CD4-positive, alpha-beta memory T cell (primary cell): ENCODE data around the gene NAA38. TPM values are rescaled to one million over a fixed set of nuclear protein-coding genes. Genes with fewer than 3 reads are reported as not detected.

Source experiments
- CTCF ChIA-PET: fragments of 350-600 bp; sonication (Branson Sonifier 250); formaldehyde crosslinking; loops from one replicate; lab custom pipeline; 2021; ENCODE audit warnings: inconsistent platforms; ENCODE audit not compliant: partially characterized antibody; lab: Charles Lee
- POLR2A ChIA-PET: fragments of 350-600 bp; sonication (Branson Sonifier 250); formaldehyde crosslinking; loops from one replicate; lab custom pipeline; 2021; ENCODE audit not compliant: partially characterized antibody; lab: Charles Lee
- DNase-seq, 5 donors: peaks; one replicate each; pipeline versions ENCODE4 v3.0.0 to v3.0.0-alpha.2; 2020 to 2022; ENCODE audit warnings: mixed read lengths in 1 of 5
- H3K27ac ChIP-seq: one replicate; pipeline ENCODE4 v1.7.0; 2013; ENCODE audit warnings: low read depth, low read length
- H3K27me3 ChIP-seq: 2 replicates; pipeline ENCODE4 v1.7.0; 2013; ENCODE audit warnings: mild to moderate bottlenecking, low read length, moderate library complexity; ENCODE audit not compliant: insufficient read depth
- H3K36me3 ChIP-seq: 2 replicates; pipeline ENCODE4 v1.7.0; 2013; ENCODE audit warnings: mild to moderate bottlenecking, low read length, moderate library complexity; ENCODE audit not compliant: insufficient read depth
- H3K4me1 ChIP-seq: 2 replicates; pipeline ENCODE4 v1.7.0; 2013; ENCODE audit warnings: mild to moderate bottlenecking, low read length, moderate library complexity; ENCODE audit not compliant: insufficient read depth
- H3K4me3 ChIP-seq, 2 donors: one replicate each; pipeline ENCODE4 v1.7.0; 2013; ENCODE audit warnings: low read length in 2 of 2, mild to moderate bottlenecking in 1 of 2
- H3K9me3 ChIP-seq, 2 donors: one replicate each; pipeline ENCODE4 v1.7.0; 2013; ENCODE audit warnings: low read length in 2 of 2, control low read depth in 1 of 2; ENCODE audit not compliant: control insufficient read depth in 1 of 2
- H3K27ac Mint-ChIP-seq, 7 donors: one replicate each; pipeline ENCODE4 v1.8.0; 2020 to 2021; ENCODE audit warnings: mixed read lengths in 7 of 7, mild to moderate bottlenecking in 6 of 7, inconsistent platforms in 3 of 7, moderate library complexity in 3 of 7
- H3K27me3 Mint-ChIP-seq, 2 donors: one replicate each; pipeline ENCODE4 v1.8.0; 2020 to 2021; ENCODE audit warnings: mixed read lengths in 2 of 2
- H3K36me3 Mint-ChIP-seq, 2 donors: one replicate each; pipeline ENCODE4 v1.8.0; 2020 to 2021; ENCODE audit warnings: mixed read lengths in 2 of 2, inconsistent platforms in 1 of 2, mild to moderate bottlenecking in 1 of 2
- H3K4me1 Mint-ChIP-seq, 4 donors: one replicate each; pipeline ENCODE4 v1.8.0; 2020 to 2021; ENCODE audit warnings: mixed read lengths in 4 of 4, mild to moderate bottlenecking in 1 of 4
- H3K4me3 Mint-ChIP-seq, 8 donors: one replicate each; pipeline ENCODE4 v1.8.0; 2020 to 2021; ENCODE audit warnings: mixed read lengths in 8 of 8, mild to moderate bottlenecking in 7 of 8, moderate library complexity in 6 of 8, inconsistent platforms in 3 of 8
- H3K9me3 Mint-ChIP-seq, 8 donors: one replicate each; pipeline ENCODE4 v1.8.0; 2020 to 2021; ENCODE audit warnings: mixed read lengths in 8 of 8, mild to moderate bottlenecking in 5 of 8, inconsistent platforms in 3 of 8, moderate library complexity in 1 of 8
- intact Hi-C: fragments of 100-400 bp; cut with micrococcal nuclease; formaldehyde crosslinking; loops from one replicate; pipeline ENCODE4 v1.15.1; 2023
- polyA plus RNA-seq, 2 donors: library from polyadenylated mRNA; unstranded; fragments of 300-500 nt; fragmentation: Illumina TruSeq; gene quantifications; one replicate each; pipeline ENCODE4 v1.2.3, GENCODE V29; 2021
- total RNA-seq, 2 experiments: library from RNA; stranded (reverse); gene quantifications; one replicate each; pipeline ENCODE4 v1.2.3, GENCODE V29; 2021

The NAA38 gene
- total and polyA plus RNA-seq, 4 experiments from 2014 or later, result 23.1 to 149 (median 82.3) TPM

DNA sequence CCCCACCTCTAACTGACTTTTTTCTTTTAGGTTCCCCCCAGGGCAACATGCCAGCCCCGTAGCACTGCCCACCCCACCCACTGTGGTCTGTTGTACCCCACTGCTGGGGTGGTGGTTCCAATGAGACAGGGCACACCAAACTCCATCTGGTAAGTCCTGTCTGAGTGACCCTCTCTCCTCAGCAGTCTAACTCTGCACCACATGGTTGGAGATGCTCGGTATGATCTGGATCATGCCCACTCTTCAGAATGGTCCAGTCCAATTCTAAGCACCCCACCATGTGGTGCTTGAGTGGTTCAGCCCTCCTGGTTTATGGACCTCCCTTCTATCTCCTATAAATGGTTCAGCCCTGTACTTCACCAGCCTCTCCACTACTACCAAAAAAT lies 17.5 kb downstream of the NAA38 start:
- H3K4me1 Mint-ChIP-seq, result peaks cover 43 to 90% (median 60%) of the 10 kb centered on the region in 4 donors
- CTCF ChIA-PET, result interaction anchor here (1.3 to 1.4 kb wide), 2 partner anchors 11 to 17 kb away, joined by 3 to 6 read pairs; partner anchors contain the start of gene NAA38
- H3K36me3 ChIP-seq, result no peaks in the 10 kb centered on the region
- H3K27me3 Mint-ChIP-seq, result peaks cover 0 to 3% of the 10 kb centered on the region in 2 donors
- POLR2A ChIA-PET, result interaction anchor here (4.3 to 4.5 kb wide), 2 partner anchors 11 to 18 kb away, joined by 23 to 45 read pairs; partner anchors contain the start of genes CYB5D1, NAA38 and TMEM88
- H3K9me3 Mint-ChIP-seq, result peaks cover 0 to 3% (median 0%) of the 10 kb centered on the region in 8 donors
- peak in 2 of 5 donors; percentile 37 to 38 for DNase-seq
- H3K4me1 ChIP-seq, result peaks cover 56% of the 10 kb centered on the region
- no peaks in the 10 kb centered on the region for H3K9me3 ChIP-seq
- no peak overlapping the region for H3K4me3 ChIP-seq
- H3K36me3 Mint-ChIP-seq, result peaks cover 0 to 51% of the 10 kb centered on the region in 2 donors
- H3K4me3 Mint-ChIP-seq, result peak overlapping the region in 6 of 8 donors; percentile 17 to 90 (median 51)
- peak overlapping the region; percentile 99 to 100 (median 100) for H3K27ac Mint-ChIP-seq
- no peaks in the 10 kb centered on the region for H3K27me3 ChIP-seq
- intact Hi-C loops, result loop anchor here (5.0 to 10.0 kb wide), 3 partner anchors 153 to 605 kb away; partner anchors contain the start of genes CTC1, DVL2, PFAS and PHF23
- peak overlapping the region; percentile 99 for H3K27ac ChIP-seq

DNA sequence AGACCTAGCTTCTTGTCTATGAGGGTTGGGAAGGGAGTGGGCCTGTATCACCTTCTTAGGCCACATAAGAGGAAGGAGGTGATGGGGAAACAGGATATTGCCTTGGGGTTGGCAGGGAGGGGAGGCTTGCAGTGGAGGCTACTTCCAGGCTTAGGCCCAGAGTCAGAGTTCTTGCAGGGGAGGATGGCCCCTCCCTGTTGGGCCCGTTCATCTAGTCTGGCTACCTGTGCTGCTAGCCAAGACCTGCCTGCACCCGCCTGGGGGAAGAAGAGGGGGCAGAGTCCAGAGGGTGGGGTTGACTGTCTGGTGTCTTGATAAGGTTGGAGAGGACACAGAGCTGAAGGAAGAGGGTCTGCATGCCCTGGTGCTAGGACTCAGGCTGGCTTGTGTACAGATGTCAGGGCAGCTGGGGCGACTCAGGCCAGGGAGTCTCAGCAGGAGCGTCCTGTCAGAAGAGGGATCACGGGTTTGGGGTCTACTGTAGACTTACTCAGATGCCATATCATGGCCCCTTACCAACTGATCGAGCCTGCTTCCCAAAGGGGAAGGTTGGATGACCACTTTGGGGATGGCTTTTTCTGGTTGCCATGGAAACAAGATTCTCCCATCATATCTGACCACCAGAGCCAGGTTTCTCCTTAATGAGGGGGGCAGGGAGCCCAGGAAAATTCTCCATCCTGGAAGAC lies 18.0 kb downstream of the NAA38 start:
- Histone ChIP-seq H3K9me3 (no peaks in the 10 kb centered on the region), H3K27me3 (no peaks in the 10 kb centered on the region), H3K4me3 (no peak overlapping the region), H3K36me3 (no peaks in the 10 kb centered on the region), H3K4me1 (peaks cover 55% of the 10 kb centered on the region), H3K27ac (peak overlapping the region; percentile 99)
- H3K36me3 Mint-ChIP-seq, result peaks cover 0 to 51% of the 10 kb centered on the region in 2 donors
- CTCF ChIA-PET, result interaction anchor here (1.0 to 1.3 kb wide), 2 partner anchors 12 to 18 kb away, joined by 3 read pairs; partner anchors contain the start of gene NAA38
- intact Hi-C loops, result no loop called here
- POLR2A ChIA-PET, result interaction anchor here (9.0 kb wide), 1 partner anchor 8 kb away, joined by 238 read pairs; no protein-coding TSS in a partner anchor
- H3K27me3 Mint-ChIP-seq, result peaks cover 0 to 3% of the 10 kb centered on the region in 2 donors
- peak overlapping the region in 6 of 8 donors; percentile 37 to 90 (median 58) for H3K4me3 Mint-ChIP-seq
- DNase-seq, result peak in 1 of 5 donors; percentile 47
- H3K9me3 Mint-ChIP-seq, result peaks cover 0 to 3% (median 0%) of the 10 kb centered on the region in 8 donors
- peak overlapping the region; percentile 43 to 100 (median 100) for H3K27ac Mint-ChIP-seq
- H3K4me1 Mint-ChIP-seq, result peaks cover 43 to 94% (median 59%) of the 10 kb centered on the region in 4 donors

GRCh38 chr17:7838090-7839075 lies 19.0 kb downstream of the NAA38 start:
- peak overlapping the region; percentile 98 to 100 (median 100) for H3K27ac Mint-ChIP-seq
- H3K4me3 ChIP-seq, result no peak overlapping the region
- H3K36me3 Mint-ChIP-seq, result peaks cover 0 to 49% of the 10 kb centered on the region in 2 donors

DNA sequence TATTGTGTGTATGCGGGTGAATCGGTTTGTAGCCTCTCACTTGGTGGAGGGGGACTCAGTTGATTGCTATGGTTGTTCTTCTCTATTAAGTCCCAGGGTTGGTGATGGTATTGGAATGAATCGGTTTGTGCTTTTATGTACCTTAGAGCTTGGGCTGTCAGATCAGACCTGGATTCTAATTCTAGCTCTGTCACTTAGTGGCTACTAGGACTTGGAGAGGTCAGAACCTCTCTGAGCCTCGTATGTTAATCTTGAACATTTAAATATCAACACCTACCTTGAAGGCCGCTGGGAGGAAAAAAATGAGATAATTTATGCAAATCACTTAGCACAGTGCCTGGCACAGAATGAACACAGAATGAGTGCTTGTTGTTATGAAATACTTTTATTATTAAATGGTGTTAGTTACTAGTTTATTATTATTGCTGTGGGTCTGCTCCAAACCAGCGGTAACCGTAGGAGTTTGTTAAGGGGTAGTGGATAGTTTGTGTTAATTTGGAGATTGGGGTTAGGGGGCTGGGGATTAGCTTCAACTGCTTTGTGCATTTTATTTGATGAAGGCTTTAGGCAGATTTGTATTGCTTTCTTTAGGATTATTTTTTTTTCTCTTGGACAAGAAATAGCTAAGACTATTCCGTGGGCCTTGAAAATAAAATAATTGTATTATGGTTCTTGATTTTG lies 19.8 kb downstream of the NAA38 start:
- CTCF ChIA-PET, result interaction anchor here (0.8 to 6.1 kb wide), 5 partner anchors 11 to 256 kb away, joined by 3 to 65 read pairs (median 3); partner anchors contain the start of gene NAA38
- no peaks in the 10 kb centered on the region for H3K9me3 ChIP-seq
- H3K9me3 Mint-ChIP-seq, result peaks cover 0 to 3% (median 0%) of the 10 kb centered on the region in 8 donors

More at GRCh38 chr17:7838090-7839075, 19.0 kb downstream of the NAA38 start:
- Mint-ChIP-seq H3K4me3 (peak overlapping the region; percentile 37 to 95 (median 92)), H3K9me3 (peaks cover 0 to 3% (median 0%) of the 10 kb centered on the region in 8 donors), H3K4me1 (peaks cover 46 to 94% (median 58%) of the 10 kb centered on the region in 4 donors), H3K27me3 (peaks cover 0 to 4% of the 10 kb centered on the region in 2 donors)
- intact Hi-C loops, result no loop called here
- peaks cover 58% of the 10 kb centered on the region for H3K4me1 ChIP-seq
- ChIA-PET POLR2A (interaction anchor here (1.0 to 9.0 kb wide), 4 partner anchors 9 to 94 kb away, joined by 3 to 238 read pairs (median 6); partner anchors contain the start of genes CNTROB, NAA38, TMEM88 and TRAPPC1), CTCF (interaction anchor here (0.8 to 6.1 kb wide), 6 partner anchors 11 to 255 kb away, joined by 3 to 65 read pairs (median 3); partner anchors contain the start of gene NAA38)
- H3K9me3 ChIP-seq, result no peaks in the 10 kb centered on the region
- peak overlapping the region; percentile 15 for H3K27ac ChIP-seq
- no peaks in the 10 kb centered on the region for H3K27me3 ChIP-seq
- H3K36me3 ChIP-seq, result no peaks in the 10 kb centered on the region
- no peak for DNase-seq

DNA sequence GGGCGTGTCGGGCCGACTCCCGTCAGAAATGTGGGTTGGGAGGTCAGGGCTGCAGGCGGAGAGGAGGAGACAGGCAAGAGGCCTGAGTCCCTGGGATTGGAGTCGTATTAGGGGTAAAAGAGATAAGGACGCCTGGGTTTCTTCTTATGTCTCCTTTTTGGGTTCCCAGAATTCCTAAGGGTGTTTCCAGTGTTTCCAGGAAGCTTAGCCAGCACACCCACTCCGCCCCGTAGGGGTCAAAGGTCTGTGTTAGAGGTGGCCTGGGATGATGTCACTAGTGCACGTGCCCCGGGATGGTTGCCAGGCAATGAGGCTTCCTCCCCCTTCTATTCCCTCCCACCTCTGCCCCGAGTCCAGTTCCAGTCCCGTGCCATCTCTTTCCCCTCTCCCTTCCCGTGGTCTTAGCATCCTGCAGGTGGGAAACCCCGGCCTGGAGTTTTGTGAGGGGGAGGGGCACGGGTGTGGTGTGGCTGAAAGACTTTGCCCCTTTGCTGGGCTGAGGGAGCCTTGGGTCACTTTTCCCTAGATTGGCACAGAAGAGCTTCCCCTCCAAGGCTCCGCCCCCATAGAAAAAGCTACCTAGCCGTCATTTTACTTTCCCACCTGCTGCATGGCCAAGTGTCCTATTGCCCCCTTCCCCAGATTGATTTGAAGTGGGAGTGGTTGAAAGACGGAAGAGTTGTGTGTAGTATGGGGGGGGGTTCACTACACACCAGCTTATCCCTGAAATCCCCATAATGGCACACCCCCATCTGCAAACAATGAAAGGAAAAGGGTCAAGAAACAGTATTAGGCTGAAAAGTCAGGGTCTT lies 20.6 kb downstream of the NAA38 start:
- Mint-ChIP-seq H3K4me3 (peak overlapping the region; percentile 83 to 95 (median 92)), H3K36me3 (peaks cover 0 to 35% of the 10 kb centered on the region in 2 donors), H3K9me3 (peaks cover 0 to 3% (median 0%) of the 10 kb centered on the region in 8 donors), H3K27ac (peak overlapping the region; percentile 98 to 100 (median 99)), H3K27me3 (peaks cover 0 to 6% of the 10 kb centered on the region in 2 donors), H3K4me1 (peaks cover 48 to 80% (median 55%) of the 10 kb centered on the region in 4 donors)
- Histone ChIP-seq H3K4me1 (peaks cover 56% of the 10 kb centered on the region), H3K9me3 (no peaks in the 10 kb centered on the region), H3K4me3 (peak overlapping the region in 1 of 2 donors; percentile 61), H3K27ac (peak overlapping the region; percentile 98), H3K36me3 (no peaks in the 10 kb centered on the region), H3K27me3 (no peaks in the 10 kb centered on the region)
- intact Hi-C loops, result no loop called here
- peak; percentile 53 to 84 (median 57) for DNase-seq
- CTCF ChIA-PET, result interaction anchor here (1.3 to 6.1 kb wide), 4 partner anchors 10 to 154 kb away, joined by 3 to 65 read pairs (median 5); partner anchors contain the start of gene NAA38
- POLR2A ChIA-PET, result interaction anchor here (1.0 to 9.0 kb wide), 9 partner anchors 11 to 149 kb away, joined by 3 to 238 read pairs (median 7); partner anchors contain the start of genes CNTROB, CYB5D1, NAA38 and RNF227

More for the DNA sequence above, 19.8 kb downstream of the NAA38 start:
- Mint-ChIP-seq H3K4me3 (peak overlapping the region; percentile 83 to 95 (median 92)), H3K36me3 (peaks cover 0 to 42% of the 10 kb centered on the region in 2 donors), H3K27ac (peak overlapping the region; percentile 98 to 100 (median 99)), H3K4me1 (peaks cover 49 to 87% (median 57%) of the 10 kb centered on the region in 4 donors), H3K27me3 (peaks cover 0 to 5% of the 10 kb centered on the region in 2 donors)
- peaks cover 56% of the 10 kb centered on the region for H3K4me1 ChIP-seq
- no peaks in the 10 kb centered on the region for H3K36me3 ChIP-seq
- intact Hi-C loops, result no loop called here
- H3K27ac ChIP-seq, result peak overlapping the region; percentile 98
- H3K27me3 ChIP-seq, result no peaks in the 10 kb centered on the region
- DNase-seq, result peak in 1 of 5 donors; percentile 26
- H3K4me3 ChIP-seq, result no peak overlapping the region
- POLR2A ChIA-PET, result interaction anchor here (1.0 to 9.0 kb wide), 5 partner anchors 10 to 150 kb away, joined by 3 to 238 read pairs (median 4); partner anchors contain the start of genes CNTROB, NAA38, TMEM88 and TP53
